CD1c-positive myeloid dendritic cell (primary cell): ENCODE measurements around the gene NRIP2.

Experiments
- DNase-seq: peaks from one replicate; pipeline ENCODE4 v3.0.0-alpha.2; 2016; ENCODE audit errors: extremely low spot score

Gene NRIP2

DNA sequence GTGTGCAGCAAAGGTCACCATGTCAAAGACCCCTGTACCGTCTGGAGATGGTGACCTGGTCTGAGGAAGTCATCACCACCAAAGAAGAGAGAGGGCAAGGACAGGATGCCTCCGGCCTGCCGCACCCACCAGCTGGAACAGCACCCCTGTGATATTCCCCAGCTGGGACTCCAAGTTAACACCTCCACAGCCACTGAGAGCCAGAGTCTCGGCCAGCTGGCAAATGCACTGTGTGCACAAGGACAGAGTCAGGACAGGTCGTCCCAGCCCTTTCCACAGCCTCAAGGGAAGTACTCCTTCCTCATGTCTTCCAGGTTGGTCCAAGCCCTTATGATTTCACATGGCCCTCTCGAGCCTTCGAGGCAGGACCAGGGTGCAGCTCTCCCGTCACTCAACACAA is 59.4 kb downstream of the NRIP2 start:
- DNase-seq: no peak
